Activated CD4-positive, alpha-beta T cell treated with anti-CD3 and anti-CD28 coated beads, Interleukin-2, amount 50 U/mL, for 48 hours (primary cell): ENCODE measurements around the gene TLE1.

Source experiments
- DNase-seq, 2 experiments: peaks; one replicate each; pipeline ENCODE4 v3.0.0-alpha.2; 2020

TLE1 gene

GRCh38 chr9:81540142-81540710, 149.1 kb downstream of the TLE1 start:
- no peak for DNase-seq

GRCh38 chr9:81539317-81539716, 150.0 kb downstream of the TLE1 start:
- no peak for DNase-seq

- no peak for DNase-seq
Observed at GRCh38 chr9:81538890-81539289, 150.5 kb downstream of the TLE1 start.

GRCh38 chr9:81537964-81538363, 151.4 kb downstream of the TLE1 start:
- no peak for DNase-seq

DNA sequence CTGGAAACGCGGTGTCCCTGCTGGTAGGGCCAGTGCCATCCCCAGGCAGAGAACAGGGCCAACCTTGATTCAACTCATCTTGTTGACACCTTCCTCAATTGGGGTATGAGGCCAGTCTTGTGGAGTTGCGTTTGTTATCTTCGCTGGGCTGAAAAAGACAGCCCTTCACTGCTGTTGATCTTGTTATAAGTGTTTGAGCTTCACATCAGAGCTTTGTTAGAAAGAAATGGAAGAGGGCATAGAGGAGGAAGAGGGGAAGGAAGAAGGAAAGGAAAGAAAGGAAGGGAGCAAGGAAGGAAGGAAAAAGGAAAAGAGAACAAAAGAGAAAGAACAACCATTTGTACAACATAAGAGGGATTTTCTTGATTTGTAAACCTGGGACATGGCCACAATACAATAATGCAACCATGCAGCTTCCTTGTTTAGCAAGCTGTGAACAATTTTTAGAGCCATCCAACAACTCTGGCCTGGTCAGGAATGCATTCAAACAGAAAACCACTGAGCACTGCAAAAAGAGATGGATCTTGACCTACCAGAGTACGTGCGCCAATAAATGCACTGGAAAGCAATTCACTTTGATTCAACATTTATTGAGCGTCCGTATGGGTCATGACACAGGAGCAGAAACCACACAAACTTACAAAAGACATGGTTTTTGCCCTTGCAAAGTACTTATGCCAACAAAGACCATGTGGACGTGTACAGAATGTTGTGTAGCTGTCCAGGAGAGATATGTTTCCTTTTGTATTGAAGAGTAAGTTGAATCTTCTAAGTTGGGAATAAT, 152.9 kb downstream of the TLE1 start:
- no peak for DNase-seq

DNA sequence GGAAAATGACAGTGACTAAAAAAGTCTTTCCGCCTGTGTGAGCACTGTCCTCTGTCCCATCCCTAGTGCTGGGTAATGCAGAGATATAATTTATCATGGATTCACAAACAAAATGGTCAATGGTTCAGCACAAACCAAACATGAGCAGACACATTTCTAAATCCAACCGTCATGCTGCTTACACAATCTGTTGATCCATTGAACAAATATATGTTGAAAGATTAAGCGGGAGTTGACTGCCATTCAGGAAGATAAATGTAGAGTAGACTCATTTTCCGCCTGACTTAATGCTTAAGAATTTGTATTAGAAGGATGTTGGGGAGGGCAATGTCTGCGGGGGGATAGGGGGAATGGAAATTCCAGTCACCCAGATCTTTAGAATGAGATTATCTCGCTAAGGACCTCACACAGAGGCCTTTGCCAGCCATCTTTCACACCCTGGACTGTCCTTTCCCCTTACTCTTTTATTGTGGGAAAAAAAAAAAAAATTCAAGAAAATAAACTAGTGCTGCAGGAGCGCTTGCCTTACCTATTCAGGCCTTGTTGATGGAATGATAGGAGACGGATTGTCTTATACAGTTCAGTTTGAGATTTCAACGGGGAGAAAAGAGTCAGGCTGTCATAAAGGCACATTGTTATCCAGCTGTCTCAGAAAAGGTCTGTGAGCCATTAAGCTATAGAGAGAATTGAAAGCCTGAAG, 153.7 kb downstream of the TLE1 start:
- DNase-seq = no peak

DNA sequence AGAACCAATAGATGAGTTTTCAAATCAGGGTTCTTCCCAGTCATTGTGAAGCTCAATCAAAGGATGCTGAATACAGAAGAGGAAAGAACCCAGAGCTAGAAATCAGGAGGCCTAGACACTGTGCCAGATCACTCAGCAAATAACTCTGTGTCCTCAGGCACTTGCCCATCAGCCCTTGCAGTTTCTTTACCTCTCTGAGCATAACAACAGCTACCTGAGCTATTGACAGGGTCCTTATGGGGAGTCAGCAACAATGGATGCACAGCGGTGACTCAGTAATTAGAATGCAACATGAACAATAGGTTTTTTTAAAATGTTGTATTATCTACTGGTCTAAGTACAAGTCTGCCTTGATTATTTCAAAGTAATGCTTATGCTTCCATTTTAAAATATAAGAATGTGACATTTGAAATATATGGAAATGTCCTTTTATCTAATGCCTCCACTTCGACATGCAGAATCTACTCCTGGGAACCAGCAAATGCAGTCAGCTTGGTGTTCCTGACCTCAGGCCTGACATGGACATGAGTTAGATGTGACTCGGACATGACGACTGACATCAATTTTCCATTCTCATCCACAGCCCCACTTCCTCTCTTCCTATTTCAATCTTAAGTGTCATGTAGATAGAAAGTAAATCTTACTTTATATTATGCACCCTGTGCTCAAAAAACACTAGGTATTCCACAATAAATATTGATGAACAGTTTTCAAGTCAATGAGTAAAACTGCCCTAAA, 155.0 kb downstream of the TLE1 start:
- DNase-seq = no peak
